Fibroblast of mammary gland (primary cell): ENCODE results near the gene NUP210.

Experiments
- DNase-seq: peaks from one replicate; pipeline ENCODE4 v3.0.0-alpha.2; 2010; ENCODE audit warnings: low read depth
- H3K4me3 ChIP-seq: 2 replicates; pipeline ENCODE4 v1.5.1; 2011; ENCODE audit warnings: low read depth, mild to moderate bottlenecking, low read length, moderate library complexity; ENCODE audit not compliant: control insufficient read depth
- CTCF ChIP-seq: conservative IDR thresholded peaks from 2 replicates; pipeline ENCODE4 v1.5.1; 2011; ENCODE audit warnings: low read depth, low read length, inconsistent platforms; ENCODE audit not compliant: control insufficient read depth, insufficient read depth

Gene NUP210

GRCh38 chr3:13288732-13289718 lies 131.1 kb downstream of the NUP210 start:
- DNase-seq = no peak
- no peak overlapping the region for H3K4me3 ChIP-seq
- no peak for TF ChIP-seq CTCF

- no peak for TF ChIP-seq CTCF
- no peak for DNase-seq
- H3K4me3 ChIP-seq = no peak overlapping the region
Measured at GRCh38 chr3:13287833-13288232, 132.3 kb downstream of the NUP210 start.

GRCh38 chr3:13286873-13287272 lies 133.2 kb downstream of the NUP210 start:
- H3K4me3 ChIP-seq = no peak overlapping the region
- no peak for TF ChIP-seq CTCF
- DNase-seq = no peak

GRCh38 chr3:13285007-13285567 lies 135.0 kb downstream of the NUP210 start:
- no peak for DNase-seq
- no peak for TF ChIP-seq CTCF
- H3K4me3 ChIP-seq = no peak overlapping the region

- no peak for TF ChIP-seq CTCF
- H3K4me3 ChIP-seq = no peak overlapping the region
- DNase-seq = no peak
Measured at GRCh38 chr3:13283877-13284264, 136.3 kb downstream of the NUP210 start.

GRCh38 chr3:13282986-13283876 lies 136.9 kb downstream of the NUP210 start:
- H3K4me3 ChIP-seq = no peak overlapping the region
- no peak for DNase-seq
- TF ChIP-seq CTCF = no peak
